Hematopoietic multipotent progenitor cell treated with erythropoietin and hydrocortisone succinate and interleukin-3 and kit ligand, for 8 days (in vitro differentiated cells): ENCODE results near the gene TUBB2A.
"Not testable (repeated sequence)": the region's sequence is repeated elsewhere in the genome, so short reads cannot be mapped to it uniquely, and the experiment has no call there.

ENCODE experiments used
- DNase-seq: peaks from one replicate; pipeline ENCODE4 v3.0.0-alpha.2; 2015

Gene TUBB2A

GRCh38 chr6:3151691-3152090 is 5.7 kb downstream of the TUBB2A start:
- no peak for DNase-seq

DNA sequence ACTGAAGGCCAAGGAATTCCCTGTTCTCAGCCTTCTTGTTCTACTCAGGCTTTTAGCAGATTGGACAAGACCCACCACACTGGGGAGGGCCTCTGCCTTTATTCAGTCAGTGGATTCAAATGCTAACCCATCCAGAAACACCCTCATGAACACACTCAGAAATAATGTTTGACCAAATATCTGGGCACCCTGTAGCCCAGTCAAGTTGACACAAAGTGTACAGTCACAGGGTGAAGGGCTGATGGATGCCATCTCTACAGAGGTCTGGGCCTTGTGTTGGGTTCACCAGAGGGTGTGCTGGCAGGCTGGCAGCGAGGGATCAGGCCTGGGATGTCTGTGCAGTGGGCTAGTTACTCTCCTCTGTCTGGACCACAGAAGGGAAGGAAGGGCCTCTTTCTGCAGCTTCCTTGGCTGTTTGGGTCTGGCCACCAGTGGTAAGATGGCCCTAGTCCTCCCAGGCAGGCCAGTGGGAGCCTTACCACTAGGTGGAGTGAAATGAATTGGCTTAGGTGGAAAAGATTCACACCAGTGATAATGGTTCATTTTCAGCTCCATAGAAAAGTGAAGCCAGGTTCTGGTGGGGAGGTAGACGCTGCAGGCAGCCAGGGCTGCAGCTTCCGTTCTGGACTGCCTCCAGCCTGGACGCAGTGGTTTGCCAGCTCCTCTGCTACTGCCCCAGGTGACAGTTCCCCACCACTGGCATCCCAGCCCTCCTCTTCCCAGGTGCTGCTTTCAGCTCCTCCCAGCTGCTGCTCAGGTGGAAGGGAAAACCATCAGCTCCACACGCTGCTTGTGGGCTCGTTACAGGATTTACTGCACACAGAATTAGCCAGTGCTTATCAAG is 9.2 kb downstream of the TUBB2A start:
- DNase-seq = no peak

- no peak for DNase-seq
These were observed 12.8 kb downstream of the TUBB2A start for GRCh38 chr6:3144571-3144970.

- no peak for DNase-seq
These were observed 14.2 kb downstream of the TUBB2A start for GRCh38 chr6:3143158-3143557.

DNA sequence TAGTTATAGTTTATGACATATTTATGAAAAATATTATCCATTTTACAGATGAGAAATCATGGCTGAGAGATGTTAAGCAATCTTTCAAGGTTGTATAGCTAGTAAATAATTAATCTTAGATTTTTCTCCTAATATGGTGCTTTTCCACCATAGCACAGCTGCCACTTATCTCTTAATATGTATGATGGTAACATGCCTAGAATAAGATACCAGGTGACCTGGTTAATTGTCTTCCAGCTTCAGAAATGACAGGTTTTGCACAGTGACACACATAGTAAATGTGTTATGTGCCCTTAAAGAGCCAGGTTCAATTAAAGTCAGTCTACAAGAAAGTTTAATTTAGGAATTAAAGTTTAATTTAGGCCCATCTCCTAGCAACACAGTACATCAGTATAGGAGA is 14.8 kb downstream of the TUBB2A start:
- no peak for DNase-seq

DNA sequence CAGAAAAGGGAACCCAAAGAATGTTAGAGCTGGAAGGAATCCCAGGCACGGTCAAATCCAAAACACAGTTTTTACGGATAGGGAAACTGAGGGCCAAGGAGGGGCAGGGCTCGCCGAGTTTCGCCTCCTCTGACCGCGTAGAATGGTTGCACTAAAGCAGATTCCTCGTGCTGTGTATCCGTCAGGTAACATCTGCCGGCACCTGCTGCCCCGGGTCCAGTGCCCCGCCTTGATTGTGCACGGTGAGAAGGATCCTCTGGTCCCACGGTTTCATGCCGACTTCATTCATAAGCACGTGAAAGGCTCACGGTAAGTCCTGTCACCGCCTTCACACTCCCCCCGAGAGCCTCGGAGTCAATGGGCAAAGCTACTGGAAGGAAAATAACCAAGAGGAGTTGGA is 17.1 kb downstream of the TUBB2A start:
- DNase-seq = no peak

DNA sequence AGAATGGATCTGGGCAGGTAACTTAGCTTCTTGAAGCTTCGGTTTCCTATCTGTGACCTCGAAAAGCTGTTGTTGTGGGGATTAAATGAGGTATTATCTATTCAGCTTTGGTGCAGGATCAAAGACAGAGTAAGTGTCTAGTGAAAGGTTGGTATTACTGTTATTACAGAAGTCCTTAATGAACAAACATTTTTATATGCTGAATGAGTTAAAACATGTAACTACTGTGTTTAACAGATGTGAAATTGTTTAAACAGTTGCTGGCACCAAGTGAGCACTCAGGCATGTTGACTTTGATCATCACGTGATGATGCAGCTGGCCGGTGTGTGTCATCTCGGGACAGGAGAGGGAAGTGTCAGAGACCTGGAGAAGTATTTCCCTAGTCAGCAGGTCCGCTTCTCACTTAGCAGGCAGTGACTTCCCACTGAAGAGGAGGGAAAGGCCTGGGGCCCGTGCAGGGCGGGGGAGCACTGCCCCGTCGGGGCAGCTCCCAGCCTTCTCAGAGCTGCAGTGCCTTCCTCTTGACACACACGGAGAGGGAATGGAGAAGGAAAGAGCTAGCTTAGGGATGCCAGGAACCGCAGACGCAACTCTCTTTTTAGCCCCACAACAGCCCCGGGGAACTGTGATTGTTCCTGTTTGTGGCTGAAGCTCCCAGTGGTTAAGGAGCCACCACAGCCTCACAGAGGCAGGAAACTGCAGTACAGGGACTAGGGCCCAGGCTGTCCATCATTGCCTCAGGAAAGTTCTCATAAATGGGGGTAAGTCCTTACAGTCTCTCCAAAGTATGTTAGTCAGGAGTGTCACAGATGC is 18.0 kb downstream of the TUBB2A start:
- no peak for DNase-seq

DNA sequence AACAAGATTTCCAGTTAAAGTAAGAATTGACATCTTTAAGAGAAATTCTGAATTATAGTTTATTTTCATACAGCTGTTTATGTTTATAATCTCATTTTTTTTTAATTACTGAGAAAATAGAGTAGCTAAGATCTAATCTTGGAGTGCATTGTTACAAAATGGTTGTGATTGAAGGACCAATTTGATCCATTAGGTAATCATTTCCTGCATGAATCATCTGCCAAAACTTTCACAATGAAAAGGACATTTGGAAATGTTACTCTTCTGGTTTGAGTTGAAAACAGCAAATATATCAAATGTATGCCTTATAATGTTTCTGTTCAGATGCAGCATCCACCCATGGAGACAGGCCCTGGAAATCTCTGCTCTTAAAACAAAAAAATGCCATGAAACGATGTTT is 19.0 kb downstream of the TUBB2A start:
- no peak for DNase-seq

GRCh38 chr6:3137873-3138272 is 19.5 kb downstream of the TUBB2A start:
- not testable (repeated sequence) for DNase-seq

GRCh38 chr6:3137057-3137777 is 20.1 kb downstream of the TUBB2A start:
- no peak for DNase-seq

DNA sequence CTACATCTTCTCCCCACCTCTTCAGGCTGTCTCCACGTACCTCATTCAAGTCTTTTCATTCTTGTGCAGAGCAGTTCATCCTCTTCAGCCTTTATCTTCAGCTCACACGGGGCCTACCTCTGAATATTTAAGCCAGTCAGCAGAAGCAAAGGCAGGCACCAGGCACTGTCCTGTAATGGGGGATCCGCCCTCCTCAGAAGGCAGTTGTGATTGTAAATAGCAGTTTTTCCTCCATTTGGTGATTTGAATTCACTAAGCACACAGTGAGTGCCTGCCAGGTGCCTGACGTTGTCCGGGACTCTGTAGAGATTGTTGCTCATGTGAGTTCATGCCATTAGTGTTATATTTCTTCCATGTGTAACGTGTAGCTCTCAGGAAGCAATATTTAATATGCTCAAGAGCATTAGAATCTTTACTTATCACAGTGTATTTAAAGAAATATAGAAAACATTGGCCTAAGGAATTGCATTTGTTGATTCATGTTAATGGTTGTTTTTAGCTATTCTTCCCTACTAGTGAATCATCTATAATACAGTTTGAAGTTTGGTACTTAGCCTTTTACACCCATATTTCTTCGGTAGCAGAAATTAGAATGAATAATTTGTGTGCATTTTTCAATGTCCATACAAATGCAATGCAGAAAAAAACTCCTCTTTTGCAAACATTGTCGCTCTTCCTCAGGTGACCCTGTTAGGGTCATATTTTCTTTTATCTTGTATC is 20.9 kb downstream of the TUBB2A start:
- no peak for DNase-seq

- DNase-seq = no peak
These were observed 21.6 kb downstream of the TUBB2A start for GRCh38 chr6:3135668-3136291.

- DNase-seq = no peak
These were observed 23.8 kb downstream of the TUBB2A start for GRCh38 chr6:3133515-3133914.

DNA sequence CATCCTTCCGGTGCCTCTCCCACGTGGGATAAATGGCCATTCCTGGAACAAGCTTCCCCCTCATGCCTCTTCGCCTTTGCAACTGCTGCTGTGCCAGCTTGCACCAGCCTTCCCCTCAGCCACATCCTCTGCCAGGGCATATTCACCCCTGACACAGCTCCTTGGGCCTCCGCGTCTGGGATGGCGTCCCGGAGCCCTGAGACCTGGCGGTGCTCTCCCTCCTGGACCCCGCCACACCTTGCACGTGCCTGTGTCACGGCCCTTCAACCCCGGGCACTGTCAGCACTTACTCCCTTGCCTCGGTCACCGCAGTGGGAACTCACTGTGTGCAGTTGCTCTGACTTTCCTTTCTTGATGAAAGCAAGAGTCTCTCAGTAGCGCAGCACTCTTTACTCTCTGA is 25.6 kb downstream of the TUBB2A start:
- no peak for DNase-seq

- DNase-seq = no peak
These were observed 28.8 kb downstream of the TUBB2A start for GRCh38 chr6:3128356-3129108.

- DNase-seq = no peak
These were observed 31.5 kb downstream of the TUBB2A start for GRCh38 chr6:3125815-3126214.

- no peak for DNase-seq
These were observed 32.7 kb downstream of the TUBB2A start for GRCh38 chr6:3124667-3125066.

- DNase-seq = no peak
These were observed 34.5 kb downstream of the TUBB2A start for GRCh38 chr6:3122823-3123182.

DNA sequence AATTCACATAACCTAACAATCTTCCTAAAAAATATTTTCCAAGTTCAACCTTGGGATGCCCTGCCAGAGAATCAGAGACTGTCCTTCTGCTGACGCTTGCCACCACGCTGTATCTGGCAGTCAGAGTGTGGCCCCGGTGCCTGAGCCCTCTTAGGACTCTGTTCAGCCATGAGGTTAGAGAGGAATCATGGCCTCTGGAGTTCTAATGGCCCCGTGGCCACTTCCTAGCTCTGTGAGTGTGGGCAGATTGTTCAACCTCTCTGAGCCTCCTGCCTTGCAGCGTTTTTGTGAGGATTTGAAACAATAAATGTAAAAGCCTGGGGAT is 36.6 kb downstream of the TUBB2A start:
- DNase-seq = no peak

GRCh38 chr6:3119040-3119723 is 38.2 kb downstream of the TUBB2A start:
- DNase-seq = peak; percentile 32

GRCh38 chr6:3118353-3119039 is 38.8 kb downstream of the TUBB2A start, which contains the start of gene BPHL:
BPHL (plus strand) TSS chr6:3118711; CDS start chr6:3118741, 30 bp downstream.
- DNase-seq = peak; percentile 92
